GM20000 (cell line): ENCODE measurements around the gene CHCHD4.

Experiments
- DNase-seq: peaks from one replicate; pipeline ENCODE4 v3.0.0; 2012; ENCODE audit warnings: low spot score
- TF ChIP-seq, protein P1 (sequence below): IDR thresholded peaks from 2 replicates; pipeline ENCODE4 v1.5.1; 2012; ENCODE audit warnings: mild to moderate bottlenecking, control low read depth; ENCODE audit errors: extremely low read depth, missing control alignments

CHCHD4 gene

DNA sequence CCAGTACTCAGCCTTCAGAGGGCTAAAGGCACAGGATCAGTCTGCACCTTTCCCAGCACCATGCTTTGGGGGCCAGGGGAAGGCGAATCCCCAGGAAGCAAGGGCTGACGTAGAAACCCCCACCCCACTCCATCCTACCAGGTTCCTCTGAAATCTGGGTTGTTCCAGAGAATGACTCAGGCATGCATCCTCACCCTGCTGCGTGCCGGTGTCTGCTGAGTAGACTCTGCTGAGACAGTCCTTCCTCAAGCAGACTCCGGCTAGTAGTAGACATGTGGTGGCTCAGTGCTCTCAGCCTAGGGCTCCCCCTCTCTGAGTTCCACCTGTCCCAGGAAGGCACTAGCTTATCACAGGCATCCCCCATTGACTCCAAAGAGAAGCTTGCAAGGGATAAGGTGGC is 9.2 kb upstream of the CHCHD4 start:
- TF ChIP-seq, protein P1, sequence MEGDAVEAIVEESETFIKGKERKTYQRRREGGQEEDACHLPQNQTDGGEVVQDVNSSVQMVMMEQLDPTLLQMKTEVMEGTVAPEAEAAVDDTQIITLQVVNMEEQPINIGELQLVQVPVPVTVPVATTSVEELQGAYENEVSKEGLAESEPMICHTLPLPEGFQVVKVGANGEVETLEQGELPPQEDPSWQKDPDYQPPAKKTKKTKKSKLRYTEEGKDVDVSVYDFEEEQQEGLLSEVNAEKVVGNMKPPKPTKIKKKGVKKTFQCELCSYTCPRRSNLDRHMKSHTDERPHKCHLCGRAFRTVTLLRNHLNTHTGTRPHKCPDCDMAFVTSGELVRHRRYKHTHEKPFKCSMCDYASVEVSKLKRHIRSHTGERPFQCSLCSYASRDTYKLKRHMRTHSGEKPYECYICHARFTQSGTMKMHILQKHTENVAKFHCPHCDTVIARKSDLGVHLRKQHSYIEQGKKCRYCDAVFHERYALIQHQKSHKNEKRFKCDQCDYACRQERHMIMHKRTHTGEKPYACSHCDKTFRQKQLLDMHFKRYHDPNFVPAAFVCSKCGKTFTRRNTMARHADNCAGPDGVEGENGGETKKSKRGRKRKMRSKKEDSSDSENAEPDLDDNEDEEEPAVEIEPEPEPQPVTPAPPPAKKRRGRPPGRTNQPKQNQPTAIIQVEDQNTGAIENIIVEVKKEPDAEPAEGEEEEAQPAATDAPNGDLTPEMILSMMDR = no peak
- DNase-seq = no peak

DNA sequence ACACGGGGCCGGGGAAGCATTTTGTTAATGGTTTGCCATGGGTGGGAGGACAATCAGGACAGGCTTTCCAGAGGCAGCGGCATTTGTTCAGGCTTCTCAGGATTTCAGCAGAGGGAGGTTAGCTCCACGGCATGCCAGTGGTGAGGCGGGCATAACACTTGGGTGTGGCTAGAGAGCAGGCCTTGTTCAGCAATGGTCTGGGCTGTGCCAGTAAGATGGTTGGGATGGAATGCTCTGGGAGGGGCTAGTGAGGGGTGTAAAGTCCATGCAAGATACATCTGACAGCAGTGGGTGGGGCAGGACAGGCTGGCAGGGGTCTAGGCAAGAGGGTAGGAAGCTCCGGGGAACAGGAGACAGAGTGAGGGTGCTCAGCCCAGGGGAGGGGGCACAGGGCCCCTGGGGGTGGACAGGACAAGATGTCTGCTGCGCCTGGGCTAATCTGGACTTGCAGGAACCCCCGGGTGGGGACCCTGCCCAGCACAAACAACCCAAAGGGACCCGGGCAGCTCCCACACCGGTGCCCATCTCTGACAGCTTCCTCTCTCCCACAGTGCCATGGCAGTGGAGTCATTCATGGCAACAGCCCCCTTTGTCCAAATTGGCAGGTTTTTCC is 8.6 kb upstream of the CHCHD4 start:
- TF ChIP-seq, protein P1 = no peak
- no peak for DNase-seq

DNA sequence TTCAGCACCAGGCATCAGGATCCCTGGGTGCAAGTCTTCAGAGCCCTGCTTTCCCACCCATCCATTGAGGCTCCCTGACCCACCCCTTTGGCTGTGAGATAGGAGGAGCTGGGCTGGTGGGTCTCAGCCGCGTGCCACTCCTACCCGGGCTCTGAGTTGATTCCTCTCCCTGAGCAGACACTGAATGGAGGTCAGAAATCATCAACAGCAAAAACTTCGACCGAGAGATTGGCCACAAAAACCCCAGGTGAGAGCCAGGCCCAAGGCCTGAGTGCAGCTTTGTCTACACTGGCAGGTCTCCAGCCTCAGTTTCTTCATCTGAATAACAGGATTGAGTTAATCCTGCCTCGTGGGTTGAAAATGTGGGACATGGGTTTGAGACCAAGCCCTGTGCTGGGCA is 8.0 kb upstream of the CHCHD4 start:
- TF ChIP-seq, protein P1 = no peak
- no peak for DNase-seq

DNA sequence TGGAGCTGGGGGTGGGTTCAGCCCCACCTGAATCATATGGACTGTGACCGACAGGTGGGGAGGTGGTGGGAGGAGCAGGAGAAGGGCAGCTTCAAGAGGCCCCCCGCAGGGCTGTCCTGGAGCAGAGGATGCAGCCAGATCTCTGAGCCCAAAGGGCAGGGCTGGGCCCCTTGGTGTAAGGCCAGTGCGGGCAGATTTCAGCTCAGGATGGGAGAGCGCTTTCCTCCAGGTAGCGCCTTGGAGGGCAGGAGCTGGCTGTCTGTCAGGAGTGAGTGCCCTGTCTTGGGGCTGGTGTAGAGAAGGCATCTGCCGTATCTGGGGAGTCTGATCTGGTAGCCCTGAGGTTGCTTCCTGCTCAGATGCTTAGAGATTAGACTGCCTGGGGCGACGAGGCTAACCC is 7.5 kb upstream of the CHCHD4 start:
- no peak for DNase-seq
- TF ChIP-seq, protein P1 = no peak

DNA sequence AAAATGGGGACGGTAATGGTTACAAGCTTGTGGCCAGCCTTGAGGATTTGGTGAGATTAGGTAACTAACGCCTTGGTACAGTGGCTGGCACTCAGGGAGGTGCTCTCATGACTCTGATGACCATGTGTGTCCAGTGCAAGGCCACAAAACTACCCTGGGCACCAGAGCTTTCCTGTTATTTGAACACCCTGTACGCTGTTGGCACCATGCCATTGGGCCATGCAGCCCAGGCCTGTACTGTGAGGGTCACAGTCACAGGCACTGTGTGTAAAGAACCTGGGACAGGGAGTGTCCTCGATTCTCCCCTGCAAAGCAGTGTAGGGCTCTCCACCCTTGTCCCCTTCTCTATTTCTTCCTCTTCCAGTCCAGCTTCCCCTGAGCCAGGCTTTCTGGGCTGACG is 6.5 kb upstream of the CHCHD4 start:
- DNase-seq = no peak
- TF ChIP-seq, protein P1 = no peak

DNA sequence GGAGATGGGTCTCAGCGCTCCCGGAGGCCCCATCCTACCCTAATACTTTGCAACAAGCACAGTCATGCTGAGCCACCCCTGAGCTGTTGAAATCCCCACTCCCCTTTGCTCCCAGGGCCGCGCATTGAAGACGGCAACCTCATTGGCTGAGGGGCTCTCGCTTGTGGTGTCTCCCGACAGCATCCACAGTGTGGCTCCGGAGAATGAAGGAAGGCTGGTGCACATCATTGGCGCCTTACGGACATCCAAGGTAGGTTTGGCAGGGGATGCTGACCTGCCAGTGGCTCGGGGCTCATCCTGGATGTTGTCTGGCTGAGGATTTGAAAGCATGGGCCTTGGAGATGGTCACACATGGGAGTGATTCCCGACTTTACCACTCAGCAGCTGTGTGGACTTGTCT is 6.0 kb upstream of the CHCHD4 start:
- no peak for DNase-seq
- TF ChIP-seq, protein P1 = no peak

DNA sequence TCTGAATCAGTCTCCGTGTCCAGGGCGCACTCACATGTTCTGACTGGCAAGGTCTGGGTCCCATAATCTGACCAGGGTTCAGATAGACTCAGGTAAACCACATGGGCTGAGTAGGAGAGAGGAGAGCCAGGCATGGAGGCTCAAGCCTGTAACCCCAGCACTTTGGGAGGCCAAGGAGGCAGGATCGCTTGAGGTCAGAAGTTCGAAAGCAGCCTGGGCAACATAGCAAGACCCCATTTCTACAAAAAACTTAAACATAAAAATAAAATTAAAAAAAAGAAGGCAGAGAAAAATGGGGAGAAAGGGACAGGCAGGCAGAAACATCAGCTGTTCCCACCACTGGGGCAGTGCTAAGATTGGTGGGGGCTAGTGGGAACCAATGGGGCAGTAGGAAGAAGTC is 5.6 kb upstream of the CHCHD4 start:
- TF ChIP-seq, protein P1 = no peak
- no peak for DNase-seq
